A673 (cell line): ENCODE measurements around the gene CPHXL2. TPM values are rescaled to one million over a fixed set of nuclear protein-coding genes. Genes with fewer than 3 reads are reported as not detected.

Source experiments
- BruUV-seq: library from RNA; stranded (reverse); fragments of 400-500 nt; replicated peaks from 2 replicates; lab custom pipeline; 2021; lab: Mats Ljungman, UMichigan
- CTCF ChIA-PET: fragments of 300-600 bp; sonication (Branson Sonifier 250); formaldehyde crosslinking; loops from one replicate; lab custom pipeline; 2022; ENCODE audit warnings: antibody characterized with exemption; lab: Charles Lee
- POLR2A ChIA-PET: fragments of 300-600 bp; sonication (Branson Sonifier 250); formaldehyde crosslinking; loops from one replicate; lab custom pipeline; 2022; ENCODE audit warnings: antibody characterized with exemption; ENCODE audit not compliant: low non-redundant PET; lab: Charles Lee
- DNase-seq: peaks from one replicate; pipeline ENCODE4 v3.0.0-alpha.2; 2015; ENCODE audit warnings: low spot score
- H3K27ac ChIP-seq: fragments of 200-600 bp; sonication (generic); 2 replicates; pipeline ENCODE4 v1.5.1; 2016; ENCODE audit warnings: mixed run types, low read depth, mild to moderate bottlenecking, mixed read lengths, antibody characterized with exemption, low read length; ENCODE audit not compliant: poor library complexity, severe bottlenecking
- H3K27me3 ChIP-seq: fragments of 200-600 bp; sonication (generic); replicated peaks from 2 replicates; pipeline ENCODE4 v1.6.1; 2017; ENCODE audit warnings: mixed run types, low read depth, mild to moderate bottlenecking, mixed read lengths, antibody characterized with exemption, low read length; ENCODE audit not compliant: insufficient read depth, poor library complexity
- H3K36me3 ChIP-seq: fragments of 200-600 bp; sonication (generic); 2 replicates; pipeline ENCODE4 v1.6.1; 2016; ENCODE audit warnings: mixed run types, mild to moderate bottlenecking, mixed read lengths, antibody characterized with exemption, low read length; ENCODE audit not compliant: insufficient read depth, poor library complexity, severe bottlenecking
- H3K4me1 ChIP-seq: fragments of 200-600 bp; sonication (generic); 2 replicates; pipeline ENCODE4 v1.6.1; 2017; ENCODE audit warnings: mixed run types, mild to moderate bottlenecking, mixed read lengths, antibody characterized with exemption, low read length; ENCODE audit not compliant: insufficient read depth, poor library complexity, severe bottlenecking
- H3K4me3 ChIP-seq: fragments of 200-600 bp; sonication (generic); 2 replicates; pipeline ENCODE4 v1.5.1; 2016; ENCODE audit warnings: low read depth, mixed run types, mild to moderate bottlenecking, mixed read lengths, low read length; ENCODE audit not compliant: poor library complexity, severe bottlenecking
- H3K9me3 ChIP-seq: fragments of 200-600 bp; sonication (generic); 2 replicates; pipeline ENCODE4 v1.6.1; 2016; ENCODE audit warnings: mixed run types, low read depth, mild to moderate bottlenecking, mixed read lengths, antibody characterized with exemption, low read length; ENCODE audit not compliant: poor library complexity, severe bottlenecking
- CTCF ChIP-seq: fragments of 300-800, 200-600 bp; sonication (generic); conservative IDR thresholded peaks from 2 replicates; pipeline ENCODE4 v1.5.1; 2017; ENCODE audit warnings: low read depth, mild to moderate bottlenecking, antibody characterized with exemption, low read length, moderate library complexity, mixed read lengths
- EZH2 ChIP-seq: fragments of 200-600 bp; sonication (generic); IDR thresholded peaks from 2 replicates; pipeline ENCODE4 v1.6.1; 2017; ENCODE audit warnings: borderline replicate concordance, low read depth, mild to moderate bottlenecking, mixed read lengths, antibody characterized with exemption, low read length; ENCODE audit not compliant: poor library complexity, severe bottlenecking
- intact Hi-C: fragments of 100-400 bp; cut with micrococcal nuclease; formaldehyde crosslinking; loops from one replicate; pipeline ENCODE4 v1.10.0; 2022; ENCODE audit not compliant: unreplicated experiment
- total RNA-seq: library from RNA; stranded (reverse); gene quantifications from 2 replicates; pipeline ENCODE4 v1.2.3, GENCODE V29; 2021

Gene CPHXL2
- total RNA-seq, 1 experiment from 2014 or later, result not detected

GRCh38 chr16:75644240-75645012 is 32.4 kb downstream of the CPHXL2 start:
- ChIA-PET POLR2A (no interaction called here), CTCF (no interaction called here)
- no peak for DNase-seq
- H3K27ac ChIP-seq, result no peak overlapping the region
- no peak overlapping the region for H3K4me3 ChIP-seq
- BruUV-seq, result no TSS peak
- H3K9me3 ChIP-seq, result no peaks in the 10 kb centered on the region
- H3K36me3 ChIP-seq, result peaks cover 59% of the 10 kb centered on the region
- TF ChIP-seq EZH2 (no peak), CTCF (no peak)
- H3K27me3 ChIP-seq, result no peaks in the 10 kb centered on the region
- H3K4me1 ChIP-seq, result peaks cover 11% of the 10 kb centered on the region
- intact Hi-C loops, result loop anchor here (5.0 kb wide), 1 partner anchor 118 kb away; no protein-coding TSS in a partner anchor

GRCh38 chr16:75640598-75640997 is 36.2 kb downstream of the CPHXL2 start:
- CTCF ChIA-PET, result no interaction called here
- no peaks in the 10 kb centered on the region for H3K9me3 ChIP-seq
- POLR2A ChIA-PET, result no interaction called here
- H3K4me1 ChIP-seq, result peaks cover under 1% of the 10 kb centered on the region
- H3K36me3 ChIP-seq, result peaks cover 91% of the 10 kb centered on the region
- no peaks in the 10 kb centered on the region for H3K27me3 ChIP-seq
- no peak overlapping the region for H3K4me3 ChIP-seq
- H3K27ac ChIP-seq, result no peak overlapping the region
- intact Hi-C loops, result no loop called here
- no TSS peak for BruUV-seq
- no peak for TF ChIP-seq EZH2
- TF ChIP-seq CTCF, result no peak
- DNase-seq, result no peak

- no TSS peak for BruUV-seq
- Histone ChIP-seq H3K27me3 (no peaks in the 10 kb centered on the region), H3K36me3 (peaks cover 97% of the 10 kb centered on the region), H3K4me3 (no peak overlapping the region), H3K27ac (no peak overlapping the region), H3K9me3 (no peaks in the 10 kb centered on the region), H3K4me1 (no peaks in the 10 kb centered on the region)
- POLR2A ChIA-PET, result no interaction called here
- CTCF ChIA-PET, result no interaction called here
- TF ChIP-seq CTCF, result no peak
- TF ChIP-seq EZH2, result no peak
- intact Hi-C loops, result no loop called here
- DNase-seq, result no peak
Observed at GRCh38 chr16:75635036-75635435, 41.8 kb downstream of the CPHXL2 start.
